HG03575 (cell line): Measurements from ENCODE around the gene PRF1.

ENCODE experiments used
- ATAC-seq: cut with Tn5 transposase; IDR thresholded peaks from one replicate; pipeline ENCODE4 v1.9.1; 2021; ENCODE audit not compliant: unreplicated experiment, insufficient number of reproducible peaks, low FRiP score; ENCODE audit errors: extremely low read depth

Gene PRF1

GRCh38 chr10:70596860-70597809 is 5.4 kb downstream of the PRF1 start:
- ATAC-seq = no peak

GRCh38 chr10:70596110-70596798 is 6.3 kb downstream of the PRF1 start:
- ATAC-seq = no peak

GRCh38 chr10:70595566-70596016 is 7.0 kb downstream of the PRF1 start:
- no peak for ATAC-seq

GRCh38 chr10:70594161-70594560 is 8.4 kb downstream of the PRF1 start:
- ATAC-seq = no peak

- no peak for ATAC-seq
Measured at GRCh38 chr10:70593513-70593890, 9.0 kb downstream of the PRF1 start.

- no peak for ATAC-seq
Measured at GRCh38 chr10:70592746-70593512, 9.6 kb downstream of the PRF1 start.

- ATAC-seq = no peak
Measured at GRCh38 chr10:70592186-70592735, 10.3 kb downstream of the PRF1 start.

GRCh38 chr10:70590655-70591416 is 11.7 kb downstream of the PRF1 start:
- ATAC-seq = no peak

- ATAC-seq = no peak
Measured at GRCh38 chr10:70589762-70590654, 12.5 kb downstream of the PRF1 start.

- no peak for ATAC-seq
Measured at GRCh38 chr10:70588859-70589570, 13.5 kb downstream of the PRF1 start.

GRCh38 chr10:70588255-70588654 is 14.3 kb downstream of the PRF1 start:
- no peak for ATAC-seq

GRCh38 chr10:70587045-70587658 is 15.4 kb downstream of the PRF1 start:
- no peak for ATAC-seq

- no peak for ATAC-seq
Measured at GRCh38 chr10:70586348-70586930, 16.1 kb downstream of the PRF1 start.

GRCh38 chr10:70585578-70586169 is 16.9 kb downstream of the PRF1 start:
- ATAC-seq = no peak

- no peak for ATAC-seq
Measured at GRCh38 chr10:70584909-70585544, 17.5 kb downstream of the PRF1 start.
